ENCODE data around the gene CTNNB1.

CTNNB1 gene

GRCh38 chr3:41193794-41194539, 5.3 kb upstream of the CTNNB1 start:
- no peak for DNase-seq

- DNase-seq, result no peak
Observed at GRCh38 chr3:41194701-41195100, 4.6 kb upstream of the CTNNB1 start.

GRCh38 chr3:41195946-41196345, 3.4 kb upstream of the CTNNB1 start:
- no peak for DNase-seq

- no peak for DNase-seq
Observed at GRCh38 chr3:41196499-41197410, 2.5 kb upstream of the CTNNB1 start.

GRCh38 chr3:41198046-41198445, 1.3 kb upstream of the CTNNB1 start:
- no peak for DNase-seq

GRCh38 chr3:41198526-41198925, 779 bp upstream of the CTNNB1 start:
- no peak for DNase-seq

GRCh38 chr3:41199866-41200668, 762 bp downstream of the CTNNB1 start:
- DNase-seq, result peak; percentile 48

- peak; percentile 30 for DNase-seq
Observed at GRCh38 chr3:41200669-41201021, 1.3 kb downstream of the CTNNB1 start.

- no peak for DNase-seq
Observed at GRCh38 chr3:41202075-41202833, 2.9 kb downstream of the CTNNB1 start.

- DNase-seq, result no peak
Observed at GRCh38 chr3:41202834-41203345, 3.6 kb downstream of the CTNNB1 start.

GRCh38 chr3:41204369-41204768, 5.1 kb downstream of the CTNNB1 start:
- no peak for DNase-seq

GRCh38 chr3:41205591-41205990, 6.3 kb downstream of the CTNNB1 start:
- no peak for DNase-seq

- no peak for DNase-seq
Observed at GRCh38 chr3:41207355-41207754, 8.1 kb downstream of the CTNNB1 start.

GRCh38 chr3:41208507-41209220, 9.4 kb downstream of the CTNNB1 start:
- DNase-seq, result no peak

GRCh38 chr3:41209646-41210045, 10.3 kb downstream of the CTNNB1 start:
- no peak for DNase-seq

- DNase-seq, result no peak
Observed at GRCh38 chr3:41210966-41211365, 11.7 kb downstream of the CTNNB1 start.

- no peak for DNase-seq
Observed at GRCh38 chr3:41212088-41212487, 12.8 kb downstream of the CTNNB1 start.

GRCh38 chr3:41213588-41213987, 14.3 kb downstream of the CTNNB1 start:
- no peak for DNase-seq

GRCh38 chr3:41216422-41216821, 17.1 kb downstream of the CTNNB1 start:
- DNase-seq, result no peak

- no peak for DNase-seq
Observed at GRCh38 chr3:41216993-41217392, 17.7 kb downstream of the CTNNB1 start.

- DNase-seq, result no peak
Observed at GRCh38 chr3:41219424-41219823, 20.1 kb downstream of the CTNNB1 start.
